ENCODE data around the gene BRD1.

- TF ChIP-seq CTCF (IDR thresholded peaks at IDR 0.05 in 4 of 5, conservative IDR thresholded peaks at IDR 0.05 in 1 of 5) (no peak), POLR2A (IDR thresholded peaks at IDR 0.05) (no peak)
Observed at GRCh38 chr22:49825944-49826602, 1.6 kb downstream of the BRD1 start.

All from gastrocnemius medialis (tissue), 4 donors.